AG04449 (cell line): ENCODE data around the gene RHOB.
"Not testable (repeated sequence)": the region's sequence is repeated elsewhere in the genome, so short reads cannot be mapped to it uniquely, and the experiment has no call there.

Source experiments
- CTCF ChIA-PET: fragments of 350-600 bp; formaldehyde crosslinking; extraction: SDS; loops from one replicate; lab custom pipeline; 2021; ENCODE audit warnings: antibody characterized with exemption; lab: Yijun Ruan, JAX
- POLR2A ChIA-PET: fragments of 400-600, 350-600 bp; formaldehyde crosslinking; extraction: SDS; loops from one replicate; lab custom pipeline; 2020; ENCODE audit warnings: antibody characterized with exemption, inconsistent platforms; lab: Yijun Ruan, JAX
- DNase-seq: peaks from one replicate; pipeline ENCODE4 v3.0.0-alpha.2; 2010; ENCODE audit warnings: low read depth, low spot score
- H3K4me3 ChIP-seq: 2 replicates; pipeline ENCODE4 v1.5.1; 2011; ENCODE audit warnings: low read depth, mild to moderate bottlenecking, control low read depth, low read length
- TF ChIP-seq, protein P1 (sequence below): IDR thresholded peaks from one replicate; pipeline ENCODE4 v1.5.1; 2011; ENCODE audit warnings: mild to moderate bottlenecking, moderate library complexity, low read length, control low read depth, inconsistent platforms; ENCODE audit not compliant: insufficient read depth; ENCODE audit errors: missing control alignments

The RHOB gene

DNA sequence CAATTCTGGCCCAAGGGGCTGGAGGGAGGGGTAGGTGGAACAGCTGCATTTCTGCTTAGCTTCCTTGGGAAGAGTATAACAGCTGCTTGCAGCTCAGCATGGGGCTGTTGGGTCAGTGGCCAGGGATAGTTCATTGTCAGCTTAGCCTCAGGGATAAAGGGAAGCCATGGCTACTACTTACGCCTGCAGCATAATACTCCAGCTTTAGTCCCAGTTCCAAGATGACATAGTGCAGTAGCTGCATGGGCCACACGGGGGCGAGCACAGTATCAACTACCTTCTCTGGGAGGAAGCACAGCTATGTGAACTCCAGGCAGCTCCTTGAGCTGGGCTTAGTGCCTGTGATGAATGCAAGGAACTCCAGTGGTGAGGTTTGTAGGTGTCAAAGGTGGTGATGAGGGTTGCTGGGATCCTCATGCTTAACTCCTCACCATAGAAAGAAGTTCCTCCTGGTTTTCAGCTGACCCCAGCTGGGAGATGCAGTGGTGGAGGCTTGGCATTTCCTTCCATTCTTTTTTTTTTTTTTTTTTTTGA lies 35.4 kb upstream of the RHOB start:
- ChIA-PET CTCF (interaction anchor here (0.7 to 18.7 kb wide), 33 partner anchors 5 to 249 kb away, joined by 3 to 335 read pairs (median 7); partner anchors contain the start of genes HS1BP3 and SDC1), POLR2A (interaction anchor here (0.6 to 2.5 kb wide), 3 partner anchors 10 to 36 kb away, joined by 3 to 31 read pairs (median 3); partner anchors contain the start of gene RHOB)
- TF ChIP-seq, protein P1, sequence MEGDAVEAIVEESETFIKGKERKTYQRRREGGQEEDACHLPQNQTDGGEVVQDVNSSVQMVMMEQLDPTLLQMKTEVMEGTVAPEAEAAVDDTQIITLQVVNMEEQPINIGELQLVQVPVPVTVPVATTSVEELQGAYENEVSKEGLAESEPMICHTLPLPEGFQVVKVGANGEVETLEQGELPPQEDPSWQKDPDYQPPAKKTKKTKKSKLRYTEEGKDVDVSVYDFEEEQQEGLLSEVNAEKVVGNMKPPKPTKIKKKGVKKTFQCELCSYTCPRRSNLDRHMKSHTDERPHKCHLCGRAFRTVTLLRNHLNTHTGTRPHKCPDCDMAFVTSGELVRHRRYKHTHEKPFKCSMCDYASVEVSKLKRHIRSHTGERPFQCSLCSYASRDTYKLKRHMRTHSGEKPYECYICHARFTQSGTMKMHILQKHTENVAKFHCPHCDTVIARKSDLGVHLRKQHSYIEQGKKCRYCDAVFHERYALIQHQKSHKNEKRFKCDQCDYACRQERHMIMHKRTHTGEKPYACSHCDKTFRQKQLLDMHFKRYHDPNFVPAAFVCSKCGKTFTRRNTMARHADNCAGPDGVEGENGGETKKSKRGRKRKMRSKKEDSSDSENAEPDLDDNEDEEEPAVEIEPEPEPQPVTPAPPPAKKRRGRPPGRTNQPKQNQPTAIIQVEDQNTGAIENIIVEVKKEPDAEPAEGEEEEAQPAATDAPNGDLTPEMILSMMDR, result peak; percentile 86
- DNase-seq, result no peak
- no peak overlapping the region for H3K4me3 ChIP-seq

DNA sequence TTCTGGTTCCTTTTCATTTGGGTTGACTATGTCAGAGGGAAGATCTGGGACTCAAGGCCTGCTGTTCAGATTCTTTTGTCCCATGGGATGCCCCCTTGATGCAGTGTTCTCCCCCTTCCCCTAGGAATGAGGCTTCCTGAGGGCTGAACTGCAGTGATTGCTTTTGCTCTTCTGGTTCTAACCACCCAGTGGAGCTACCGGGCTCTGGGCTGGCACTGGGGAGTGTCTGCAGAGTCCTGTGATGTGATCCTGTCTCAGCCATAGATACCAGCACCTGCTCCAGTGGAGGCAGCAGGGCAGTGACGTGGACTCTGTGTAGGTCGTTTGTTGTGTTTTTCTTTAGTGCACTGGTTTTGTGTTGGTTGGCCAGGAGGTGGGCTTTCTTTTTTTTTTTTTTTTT lies 32.1 kb upstream of the RHOB start:
- DNase-seq, result no peak
- CTCF ChIA-PET, result interaction anchor here (1.2 to 16.6 kb wide), 8 partner anchors 10 to 235 kb away, joined by 3 to 335 read pairs (median 36); partner anchors contain the start of gene HS1BP3
- TF ChIP-seq, protein P1, result no peak
- POLR2A ChIA-PET, result no interaction called here
- H3K4me3 ChIP-seq, result no peak overlapping the region

DNA sequence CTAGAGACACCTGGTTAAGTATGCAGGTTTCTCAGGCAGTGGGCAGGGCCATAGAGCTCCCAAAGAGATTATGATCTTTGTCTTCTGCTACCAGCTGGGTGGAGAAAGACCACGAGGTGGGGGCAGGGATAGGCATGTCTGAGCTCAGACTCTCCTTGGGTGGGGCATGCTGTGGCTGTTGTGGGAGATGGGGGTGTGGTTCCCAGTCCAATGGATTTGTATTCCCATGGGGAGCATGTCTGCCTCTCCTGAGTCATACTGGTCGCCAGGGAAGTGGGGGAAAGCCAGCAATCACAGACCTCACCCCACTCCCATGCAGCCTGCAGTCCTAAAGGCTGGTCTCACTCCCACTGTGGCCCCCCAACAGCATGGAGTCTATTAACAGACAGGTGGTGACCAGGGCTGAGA lies 31.4 kb upstream of the RHOB start:
- ChIA-PET POLR2A (no interaction called here), CTCF (interaction anchor here (0.9 to 16.6 kb wide), 8 partner anchors 10 to 236 kb away, joined by 3 to 335 read pairs (median 4); partner anchors contain the start of gene RHOB)
- no peak overlapping the region for H3K4me3 ChIP-seq
- TF ChIP-seq, protein P1, result no peak
- no peak for DNase-seq

DNA sequence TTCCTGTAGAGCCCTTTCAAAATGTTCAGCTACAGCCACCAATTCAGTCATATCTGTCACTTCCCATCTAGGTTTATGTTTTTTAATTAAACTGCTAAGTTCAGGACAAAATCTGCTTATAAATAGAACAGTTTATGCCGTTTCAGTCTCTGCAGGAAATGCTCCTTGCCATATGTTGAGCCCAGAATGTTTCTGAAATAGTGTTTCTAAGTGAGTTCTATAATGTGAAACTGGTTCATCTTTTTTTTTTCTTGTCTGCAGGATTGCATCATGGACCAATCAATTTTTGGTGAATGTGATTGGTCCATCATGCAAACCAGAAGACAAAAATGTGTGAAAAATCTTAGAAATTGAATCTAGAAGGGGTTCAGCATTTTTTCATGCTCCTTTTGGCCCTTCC lies 30.2 kb upstream of the RHOB start:
- no peak for DNase-seq
- CTCF ChIA-PET, result interaction anchor here (0.9 to 16.6 kb wide), 4 partner anchors 8 to 35 kb away, joined by 3 to 335 read pairs (median 6); no protein-coding TSS in a partner anchor
- POLR2A ChIA-PET, result no interaction called here
- no peak overlapping the region for H3K4me3 ChIP-seq
- TF ChIP-seq, protein P1, result no peak

DNA sequence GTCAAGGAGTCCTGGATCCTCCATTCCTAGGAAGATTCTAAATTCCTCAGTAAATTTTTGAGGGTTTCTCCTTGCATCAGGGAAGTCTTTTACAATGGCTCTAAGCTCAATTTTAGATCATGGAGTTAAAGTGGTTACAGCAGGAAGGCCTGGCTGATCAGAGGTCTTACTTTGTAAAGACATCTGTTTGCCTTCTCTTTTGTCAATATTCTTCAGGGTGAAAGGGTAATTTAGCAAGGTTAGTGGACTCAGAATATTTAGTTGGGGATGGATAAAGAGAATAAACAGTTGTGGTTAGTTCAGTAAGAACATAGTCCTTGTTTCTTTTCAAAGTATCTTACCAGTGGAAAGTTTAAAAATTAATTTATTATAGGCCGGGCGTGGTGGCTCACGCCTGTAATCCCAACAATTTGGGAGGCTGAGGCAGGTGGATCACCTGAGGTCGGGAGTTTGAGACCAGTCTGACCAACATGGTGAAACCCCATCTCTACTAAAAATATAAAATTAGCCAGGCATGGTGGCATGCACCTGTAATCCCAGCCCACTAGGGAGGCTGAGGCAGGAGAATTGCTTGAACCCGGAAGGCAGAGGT lies 29.5 kb upstream of the RHOB start:
- H3K4me3 ChIP-seq, POLR2A ChIA-PET, DNase-seq: not testable (repeated sequence)
- CTCF ChIA-PET, result interaction anchor here (2.3 to 16.6 kb wide), 2 partner anchors 12 to 23 kb away, joined by 7 to 335 read pairs; no protein-coding TSS in a partner anchor

DNA sequence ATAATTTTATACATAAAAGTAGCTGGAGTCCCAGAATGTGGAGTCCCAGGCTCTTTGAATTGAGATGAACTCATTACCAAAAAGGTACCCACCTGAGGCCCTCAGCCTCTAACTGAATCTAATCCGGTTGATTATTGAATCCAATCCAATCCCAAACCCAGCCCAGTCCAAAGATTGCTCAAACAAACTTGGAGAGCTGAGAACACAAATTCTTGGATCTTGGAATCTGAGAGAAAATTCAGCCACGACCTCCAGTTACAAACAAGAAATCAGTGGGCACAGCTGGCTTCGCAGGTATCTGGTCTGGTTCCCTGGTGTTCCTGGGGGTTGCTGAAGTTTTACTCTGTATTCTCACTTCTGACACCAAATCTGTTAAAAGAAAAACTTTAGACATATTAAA lies 28.4 kb upstream of the RHOB start:
- DNase-seq, result no peak
- POLR2A ChIA-PET, result interaction anchor here (8.3 kb wide), 1 partner anchor 29 kb away, joined by 113 read pairs; the partner anchor contains the start of gene RHOB
- TF ChIP-seq, protein P1, result no peak
- CTCF ChIA-PET, result interaction anchor here (0.7 to 16.6 kb wide), 5 partner anchors 13 to 231 kb away, joined by 3 to 335 read pairs (median 10); no protein-coding TSS in a partner anchor
- H3K4me3 ChIP-seq, result no peak overlapping the region
